ENCODE measurements around the gene TMEM164.

DNA sequence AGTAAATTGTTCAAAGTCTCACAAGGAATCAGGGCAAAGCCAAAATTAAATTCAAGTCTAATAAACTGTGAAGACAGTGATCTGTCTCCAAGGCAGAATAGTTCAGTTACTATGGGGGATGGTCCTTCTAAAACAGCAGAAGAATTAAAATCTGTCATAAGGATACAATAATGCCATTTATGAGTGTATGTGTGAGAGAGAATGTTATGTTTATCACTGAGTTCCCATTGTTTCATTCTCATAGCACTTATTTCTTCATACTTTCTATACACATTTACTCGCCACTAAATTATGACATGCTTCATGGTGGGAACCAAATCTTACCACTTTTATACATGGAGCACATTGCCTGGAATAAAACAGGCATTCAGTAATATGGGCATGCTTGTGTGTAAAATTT, 212.5 kb downstream of the TMEM164 start:
- TF ChIP-seq SUZ12 (IDR thresholded peaks at IDR 0.05) (no peak), NFRKB (IDR thresholded peaks at IDR 0.05) (no peak), TARDBP (IDR thresholded peaks at IDR 0.05) (no peak), FOXK2 (IDR thresholded peaks at IDR 0.05) (no peak), LEF1 (IDR thresholded peaks at IDR 0.05; ENCODE audit: borderline replicate concordance) (no peak), BHLHE40 (IDR thresholded peaks at IDR 0.05; ENCODE audit: borderline replicate concordance) (no peak), FOXA1 (IDR thresholded peaks at IDR 0.05) (no peak), SP1 (IDR thresholded peaks at IDR 0.05) (no peak), ZNF384 (IDR thresholded peaks at IDR 0.05) (no peak), L3MBTL2 (conservative IDR thresholded peaks at IDR 0.05) (no peak)
- TF ChIP-seq, protein P1, sequence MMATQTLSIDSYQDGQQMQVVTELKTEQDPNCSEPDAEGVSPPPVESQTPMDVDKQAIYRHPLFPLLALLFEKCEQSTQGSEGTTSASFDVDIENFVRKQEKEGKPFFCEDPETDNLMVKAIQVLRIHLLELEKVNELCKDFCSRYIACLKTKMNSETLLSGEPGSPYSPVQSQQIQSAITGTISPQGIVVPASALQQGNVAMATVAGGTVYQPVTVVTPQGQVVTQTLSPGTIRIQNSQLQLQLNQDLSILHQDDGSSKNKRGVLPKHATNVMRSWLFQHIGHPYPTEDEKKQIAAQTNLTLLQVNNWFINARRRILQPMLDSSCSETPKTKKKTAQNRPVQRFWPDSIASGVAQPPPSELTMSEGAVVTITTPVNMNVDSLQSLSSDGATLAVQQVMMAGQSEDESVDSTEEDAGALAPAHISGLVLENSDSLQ (IDR thresholded peaks at IDR 0.05): no peak

All from HEK293T (cell line).